AG04449 (cell line): ENCODE data around the gene TWIST2.

Source experiments
- CTCF ChIA-PET: fragments of 350-600 bp; formaldehyde crosslinking; extraction: SDS; loops from one replicate; lab custom pipeline; 2021; ENCODE audit warnings: antibody characterized with exemption; lab: Yijun Ruan, JAX
- POLR2A ChIA-PET: fragments of 400-600, 350-600 bp; formaldehyde crosslinking; extraction: SDS; loops from one replicate; lab custom pipeline; 2020; ENCODE audit warnings: antibody characterized with exemption, inconsistent platforms; lab: Yijun Ruan, JAX
- DNase-seq: peaks from one replicate; pipeline ENCODE4 v3.0.0-alpha.2; 2010; ENCODE audit warnings: low read depth, low spot score
- H3K4me3 ChIP-seq: 2 replicates; pipeline ENCODE4 v1.5.1; 2011; ENCODE audit warnings: low read depth, mild to moderate bottlenecking, control low read depth, low read length
- CTCF ChIP-seq: IDR thresholded peaks from one replicate; pipeline ENCODE4 v1.5.1; 2011; ENCODE audit warnings: mild to moderate bottlenecking, moderate library complexity, low read length, control low read depth, inconsistent platforms; ENCODE audit not compliant: insufficient read depth; ENCODE audit errors: missing control alignments

Gene TWIST2

DNA sequence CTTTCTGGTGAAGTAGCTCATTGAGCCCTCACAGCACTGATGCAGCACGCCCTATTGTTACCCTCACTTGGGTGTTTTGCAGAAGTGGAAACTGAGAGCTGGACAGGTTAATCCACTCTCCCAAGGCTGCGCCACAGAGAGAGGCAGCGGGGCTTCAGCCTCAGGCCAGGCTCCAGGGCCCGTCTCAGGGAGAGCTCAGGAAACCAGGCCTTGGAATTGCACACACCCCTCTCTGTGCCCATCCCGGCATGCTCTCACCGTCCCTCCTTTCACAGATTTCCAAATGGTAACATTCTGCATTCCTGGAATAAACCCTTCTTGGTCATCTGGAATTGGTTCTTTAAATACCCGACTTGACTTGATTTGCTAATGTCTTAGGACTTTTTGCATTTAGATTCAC, 51.5 kb downstream of the TWIST2 start:
- ChIA-PET CTCF (interaction anchor here (1.7 kb wide), 1 partner anchor 24 kb away, joined by 4 read pairs; no protein-coding TSS in a partner anchor), POLR2A (no interaction called here)
- no peak overlapping the region for H3K4me3 ChIP-seq
- no peak for TF ChIP-seq CTCF
- DNase-seq = no peak

- ChIA-PET POLR2A (no interaction called here), CTCF (interaction anchor here (0.7 kb wide), 1 partner anchor 12 kb away, joined by 3 read pairs; no protein-coding TSS in a partner anchor)
- no peak for DNase-seq
- H3K4me3 ChIP-seq = no peak overlapping the region
- no peak for TF ChIP-seq CTCF
Observed at GRCh38 chr2:238900511-238900910, 52.6 kb downstream of the TWIST2 start.

- no peak for DNase-seq
- POLR2A ChIA-PET = no interaction called here
- CTCF ChIA-PET = no interaction called here
- no peak for TF ChIP-seq CTCF
- H3K4me3 ChIP-seq = no peak overlapping the region
Observed at GRCh38 chr2:238901461-238902057, 53.7 kb downstream of the TWIST2 start.

DNA sequence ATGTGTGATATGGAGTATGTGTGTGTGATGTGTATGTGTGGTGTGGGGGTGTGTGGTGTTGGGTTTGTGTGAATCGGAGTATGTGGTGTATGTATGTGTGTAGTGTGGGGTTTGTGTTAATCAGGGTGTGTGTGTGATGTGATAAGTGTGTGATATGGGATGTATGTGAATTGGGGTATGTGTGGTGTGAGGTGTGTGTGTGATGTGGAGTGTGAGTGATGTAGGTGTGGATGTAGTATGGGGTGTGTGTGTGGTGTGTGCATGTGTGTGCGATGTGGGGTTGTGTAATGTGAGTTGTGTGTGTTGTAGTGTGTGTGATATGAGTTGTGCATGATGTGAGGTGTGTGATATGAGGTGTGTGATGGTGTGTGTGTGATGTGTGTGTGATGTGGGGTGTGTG, 54.4 kb downstream of the TWIST2 start:
- ChIA-PET CTCF (no interaction called here), POLR2A (no interaction called here)
- DNase-seq = no peak
- H3K4me3 ChIP-seq = no peak overlapping the region
- no peak for TF ChIP-seq CTCF

DNA sequence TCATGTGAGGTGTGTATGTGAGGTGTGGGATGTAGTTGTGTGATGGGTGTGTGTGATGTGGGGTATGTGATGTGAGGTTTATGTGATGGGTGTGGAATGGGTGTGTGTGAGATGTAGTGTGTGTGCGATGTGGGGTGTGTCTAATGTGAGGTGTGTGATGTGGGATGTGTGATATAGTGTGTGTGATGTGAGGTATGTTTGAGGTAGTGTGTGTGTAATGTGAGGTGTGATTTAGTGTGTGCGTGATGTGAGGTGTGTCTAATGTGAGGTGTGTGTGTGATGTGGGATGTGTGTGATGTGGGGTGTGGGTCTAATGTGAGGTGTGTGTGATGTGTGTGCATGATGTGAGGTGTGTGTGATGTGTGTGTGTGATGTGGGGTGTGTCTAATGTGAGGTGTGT, 55.3 kb downstream of the TWIST2 start:
- TF ChIP-seq CTCF = no peak
- POLR2A ChIA-PET = no interaction called here
- CTCF ChIA-PET = no interaction called here
- H3K4me3 ChIP-seq = no peak overlapping the region
- no peak for DNase-seq

DNA sequence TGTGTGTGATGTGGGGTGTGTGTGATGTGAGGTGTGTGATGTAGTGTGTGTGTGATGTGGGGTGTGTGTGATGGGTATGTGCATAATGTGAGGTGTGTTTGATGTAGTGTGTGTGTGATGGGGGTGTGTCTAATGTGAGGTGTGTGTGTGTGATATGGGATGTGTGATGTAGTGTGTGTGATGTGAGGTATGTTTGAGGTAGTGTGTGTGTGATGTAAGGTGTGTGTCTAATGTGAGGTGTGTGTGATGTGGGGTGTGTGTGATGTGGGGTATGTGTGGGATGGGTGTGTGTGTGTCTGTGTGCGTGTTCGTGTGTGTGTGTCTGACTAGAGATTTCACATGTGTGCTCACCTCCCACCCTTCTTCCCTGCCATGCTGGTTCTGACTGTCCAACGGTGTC, 56.3 kb downstream of the TWIST2 start:
- CTCF ChIA-PET = no interaction called here
- POLR2A ChIA-PET = no interaction called here
- H3K4me3 ChIP-seq = no peak overlapping the region
- TF ChIP-seq CTCF = no peak
- DNase-seq = no peak
